ENCODE data around the gene WDR5B. TPM values are rescaled to one million over a fixed set of nuclear protein-coding genes. Genes with fewer than 3 reads are reported as not detected.

The WDR5B gene
- total and polyA plus RNA-seq, 2 of the 8 experiments (the other 6 are each of a cell fraction or from before 2014, with no cell fraction given) = 1.9 to 3.5 TPM

- TF ChIP-seq, protein P1, sequence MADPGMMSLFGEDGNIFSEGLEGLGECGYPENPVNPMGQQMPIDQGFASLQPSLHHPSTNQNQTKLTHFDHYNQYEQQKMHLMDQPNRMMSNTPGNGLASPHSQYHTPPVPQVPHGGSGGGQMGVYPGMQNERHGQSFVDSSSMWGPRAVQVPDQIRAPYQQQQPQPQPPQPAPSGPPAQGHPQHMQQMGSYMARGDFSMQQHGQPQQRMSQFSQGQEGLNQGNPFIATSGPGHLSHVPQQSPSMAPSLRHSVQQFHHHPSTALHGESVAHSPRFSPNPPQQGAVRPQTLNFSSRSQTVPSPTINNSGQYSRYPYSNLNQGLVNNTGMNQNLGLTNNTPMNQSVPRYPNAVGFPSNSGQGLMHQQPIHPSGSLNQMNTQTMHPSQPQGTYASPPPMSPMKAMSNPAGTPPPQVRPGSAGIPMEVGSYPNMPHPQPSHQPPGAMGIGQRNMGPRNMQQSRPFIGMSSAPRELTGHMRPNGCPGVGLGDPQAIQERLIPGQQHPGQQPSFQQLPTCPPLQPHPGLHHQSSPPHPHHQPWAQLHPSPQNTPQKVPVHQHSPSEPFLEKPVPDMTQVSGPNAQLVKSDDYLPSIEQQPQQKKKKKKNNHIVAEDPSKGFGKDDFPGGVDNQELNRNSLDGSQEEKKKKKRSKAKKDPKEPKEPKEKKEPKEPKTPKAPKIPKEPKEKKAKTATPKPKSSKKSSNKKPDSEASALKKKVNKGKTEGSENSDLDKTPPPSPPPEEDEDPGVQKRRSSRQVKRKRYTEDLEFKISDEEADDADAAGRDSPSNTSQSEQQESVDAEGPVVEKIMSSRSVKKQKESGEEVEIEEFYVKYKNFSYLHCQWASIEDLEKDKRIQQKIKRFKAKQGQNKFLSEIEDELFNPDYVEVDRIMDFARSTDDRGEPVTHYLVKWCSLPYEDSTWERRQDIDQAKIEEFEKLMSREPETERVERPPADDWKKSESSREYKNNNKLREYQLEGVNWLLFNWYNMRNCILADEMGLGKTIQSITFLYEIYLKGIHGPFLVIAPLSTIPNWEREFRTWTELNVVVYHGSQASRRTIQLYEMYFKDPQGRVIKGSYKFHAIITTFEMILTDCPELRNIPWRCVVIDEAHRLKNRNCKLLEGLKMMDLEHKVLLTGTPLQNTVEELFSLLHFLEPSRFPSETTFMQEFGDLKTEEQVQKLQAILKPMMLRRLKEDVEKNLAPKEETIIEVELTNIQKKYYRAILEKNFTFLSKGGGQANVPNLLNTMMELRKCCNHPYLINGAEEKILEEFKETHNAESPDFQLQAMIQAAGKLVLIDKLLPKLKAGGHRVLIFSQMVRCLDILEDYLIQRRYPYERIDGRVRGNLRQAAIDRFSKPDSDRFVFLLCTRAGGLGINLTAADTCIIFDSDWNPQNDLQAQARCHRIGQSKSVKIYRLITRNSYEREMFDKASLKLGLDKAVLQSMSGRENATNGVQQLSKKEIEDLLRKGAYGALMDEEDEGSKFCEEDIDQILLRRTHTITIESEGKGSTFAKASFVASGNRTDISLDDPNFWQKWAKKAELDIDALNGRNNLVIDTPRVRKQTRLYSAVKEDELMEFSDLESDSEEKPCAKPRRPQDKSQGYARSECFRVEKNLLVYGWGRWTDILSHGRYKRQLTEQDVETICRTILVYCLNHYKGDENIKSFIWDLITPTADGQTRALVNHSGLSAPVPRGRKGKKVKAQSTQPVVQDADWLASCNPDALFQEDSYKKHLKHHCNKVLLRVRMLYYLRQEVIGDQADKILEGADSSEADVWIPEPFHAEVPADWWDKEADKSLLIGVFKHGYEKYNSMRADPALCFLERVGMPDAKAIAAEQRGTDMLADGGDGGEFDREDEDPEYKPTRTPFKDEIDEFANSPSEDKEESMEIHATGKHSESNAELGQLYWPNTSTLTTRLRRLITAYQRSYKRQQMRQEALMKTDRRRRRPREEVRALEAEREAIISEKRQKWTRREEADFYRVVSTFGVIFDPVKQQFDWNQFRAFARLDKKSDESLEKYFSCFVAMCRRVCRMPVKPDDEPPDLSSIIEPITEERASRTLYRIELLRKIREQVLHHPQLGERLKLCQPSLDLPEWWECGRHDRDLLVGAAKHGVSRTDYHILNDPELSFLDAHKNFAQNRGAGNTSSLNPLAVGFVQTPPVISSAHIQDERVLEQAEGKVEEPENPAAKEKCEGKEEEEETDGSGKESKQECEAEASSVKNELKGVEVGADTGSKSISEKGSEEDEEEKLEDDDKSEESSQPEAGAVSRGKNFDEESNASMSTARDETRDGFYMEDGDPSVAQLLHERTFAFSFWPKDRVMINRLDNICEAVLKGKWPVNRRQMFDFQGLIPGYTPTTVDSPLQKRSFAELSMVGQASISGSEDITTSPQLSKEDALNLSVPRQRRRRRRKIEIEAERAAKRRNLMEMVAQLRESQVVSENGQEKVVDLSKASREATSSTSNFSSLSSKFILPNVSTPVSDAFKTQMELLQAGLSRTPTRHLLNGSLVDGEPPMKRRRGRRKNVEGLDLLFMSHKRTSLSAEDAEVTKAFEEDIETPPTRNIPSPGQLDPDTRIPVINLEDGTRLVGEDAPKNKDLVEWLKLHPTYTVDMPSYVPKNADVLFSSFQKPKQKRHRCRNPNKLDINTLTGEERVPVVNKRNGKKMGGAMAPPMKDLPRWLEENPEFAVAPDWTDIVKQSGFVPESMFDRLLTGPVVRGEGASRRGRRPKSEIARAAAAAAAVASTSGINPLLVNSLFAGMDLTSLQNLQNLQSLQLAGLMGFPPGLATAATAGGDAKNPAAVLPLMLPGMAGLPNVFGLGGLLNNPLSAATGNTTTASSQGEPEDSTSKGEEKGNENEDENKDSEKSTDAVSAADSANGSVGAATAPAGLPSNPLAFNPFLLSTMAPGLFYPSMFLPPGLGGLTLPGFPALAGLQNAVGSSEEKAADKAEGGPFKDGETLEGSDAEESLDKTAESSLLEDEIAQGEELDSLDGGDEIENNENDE (IDR thresholded peaks at IDR 0.05; ENCODE audit: insufficient replicate concordance, low read length) = no peak
Measured at GRCh38 chr3:122457706-122458105, 41.8 kb upstream of the WDR5B start (continued).
